Measurements from ENCODE around the gene MORN1. TPM values are rescaled to one million over a fixed set of nuclear protein-coding genes. Genes with fewer than 3 reads are reported as not detected.

MORN1 gene
- total and polyA plus RNA-seq, 2 of the 4 experiments (the other 2 are of a cell fraction), result 3.0 to 4.2 TPM

GRCh38 chr1:2306151-2306978 lies 85.0 kb downstream of the MORN1 start:
- H2BK120ac ChIP-seq (ENCODE audit: low read depth, low read length), result no peak overlapping the region
- TF ChIP-seq BHLHE40 (IDR thresholded peaks at IDR 0.05; ENCODE audit: low read depth, low read length), result no peak
- no peak for TF ChIP-seq MAFK (IDR thresholded peaks at IDR 0.05; ENCODE audit: low read depth, low read length)
- no peak for TF ChIP-seq CHD1 (IDR thresholded peaks at IDR 0.05; ENCODE audit: low read depth, low read length)
- TF ChIP-seq RCOR1 (IDR thresholded peaks at IDR 0.05; ENCODE audit: insufficient replicate concordance, low read length), result no peak
- TF ChIP-seq, protein P1, sequence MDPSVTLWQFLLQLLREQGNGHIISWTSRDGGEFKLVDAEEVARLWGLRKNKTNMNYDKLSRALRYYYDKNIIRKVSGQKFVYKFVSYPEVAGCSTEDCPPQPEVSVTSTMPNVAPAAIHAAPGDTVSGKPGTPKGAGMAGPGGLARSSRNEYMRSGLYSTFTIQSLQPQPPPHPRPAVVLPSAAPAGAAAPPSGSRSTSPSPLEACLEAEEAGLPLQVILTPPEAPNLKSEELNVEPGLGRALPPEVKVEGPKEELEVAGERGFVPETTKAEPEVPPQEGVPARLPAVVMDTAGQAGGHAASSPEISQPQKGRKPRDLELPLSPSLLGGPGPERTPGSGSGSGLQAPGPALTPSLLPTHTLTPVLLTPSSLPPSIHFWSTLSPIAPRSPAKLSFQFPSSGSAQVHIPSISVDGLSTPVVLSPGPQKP (IDR thresholded peaks at IDR 0.05; ENCODE audit: borderline replicate concordance, low read depth, low read length), result no peak
- TF ChIP-seq CEBPB (IDR thresholded peaks at IDR 0.05; ENCODE audit: low read depth, low read length), result no peak
- TF ChIP-seq RFX5 (IDR thresholded peaks at IDR 0.05; ENCODE audit: low read depth, low read length), result no peak
- dilution Hi-C loops (cut with HindIII; ENCODE audit: low sequenced_read_pairs, unreplicated experiment), result no loop called here
- peaks cover 35% of the 10 kb centered on the region for H4K20me1 ChIP-seq (ENCODE audit: insufficient read depth, low read length)
- DNase-seq (no peak), ATAC-seq (ENCODE audit: low read depth) (no peak)
- no peak overlapping the region for H3K23ac ChIP-seq (ENCODE audit: low read depth, low read length)
- POLR2A ChIA-PET (ENCODE audit: unreplicated experiment), result no interaction called here
- no peak overlapping the region for H2AFZ ChIP-seq (replicated peaks; ENCODE audit: low read length, poor library complexity)
- H2AK5ac ChIP-seq (ENCODE audit: low read depth, low read length), result no peak overlapping the region
- H3K4me1 ChIP-seq (ENCODE audit: control insufficient read depth, insufficient read depth, low read length), result peaks cover 3% of the 10 kb centered on the region
- peaks cover 0 to 58% of the 10 kb centered on the region in 2 experiments; a peak in 3 of 4 replicates for H3K79me1 ChIP-seq (ENCODE audit: low read depth in 1 of 2, low read length in 2 of 2)
- H3K27ac ChIP-seq (ENCODE audit: insufficient read depth, low read length), result no peak overlapping the region
- no peaks in the 10 kb centered on the region for H3K9me3 ChIP-seq (ENCODE audit: control insufficient read depth, insufficient read depth, low read length)
- H3K9me1 ChIP-seq (ENCODE audit: insufficient read depth, low read length), result peaks cover 4% of the 10 kb centered on the region; the same call in 1 of the 2 replicates
- no peak overlapping the region for H3K14ac ChIP-seq (replicated peaks; ENCODE audit: low read depth, low read length)
- H3K18ac ChIP-seq (ENCODE audit: low read depth, low read length), result no peak overlapping the region
- H2BK20ac ChIP-seq (ENCODE audit: low read depth, low read length), result no peak overlapping the region
- H3K9ac ChIP-seq (ENCODE audit: low read depth, low read length), result no peak overlapping the region
- no peak overlapping the region for H3K56ac ChIP-seq (ENCODE audit: extremely low read depth, insufficient read depth, low read length)
- in situ Hi-C loops (cut with MboI; ENCODE audit: low sequenced_read_pairs), result no loop called here
- H3K27me3 ChIP-seq (ENCODE audit: control insufficient read depth, insufficient read depth, low read length), result no peaks in the 10 kb centered on the region
- no peak overlapping the region for H4K8ac ChIP-seq (ENCODE audit: low read depth in 2 of 2, low read length in 2 of 2)
- no peak overlapping the region for H4K91ac ChIP-seq (ENCODE audit: insufficient read depth, low read depth, low read length)
- H3K4me3 ChIP-seq (ENCODE audit: insufficient read depth, low read depth, low read length), result no peak overlapping the region
- no peak overlapping the region for H3K4me2 ChIP-seq (ENCODE audit: low read depth, low read length)
- no peak overlapping the region for H2BK5ac ChIP-seq (ENCODE audit: low read depth, low read length, poor library complexity, severe bottlenecking)
- H3K36me3 ChIP-seq (ENCODE audit: control insufficient read depth, insufficient read depth, low read length), result peaks cover 64% of the 10 kb centered on the region
- BruUV-seq (replicated peaks), result no TSS peak
- H2BK15ac ChIP-seq (ENCODE audit: low read depth, low read length), result no peak overlapping the region
- H3K4ac ChIP-seq (ENCODE audit: low read depth, low read length), result no peak overlapping the region
- 75% methylated on average over 58 of the region's 81 CpGs; no CpG with 5 or more reads in 1 of the 2 experiments for WGBS, 2 experiments (ENCODE audit: extremely low coverage in 2 of 2, insufficient read length in 1 of 2)
- intact Hi-C loops (cut with micrococcal nuclease), result no loop called here
- H2AK9ac ChIP-seq (replicated peaks; ENCODE audit: low read depth, low read length, poor library complexity), result no peak overlapping the region
- CTCF ChIA-PET, result no interaction called here
- H4K5ac ChIP-seq (ENCODE audit: low read depth, low read length), result no peak overlapping the region

Measured in IMR-90 (cell line).